ENCODE results near the gene CSTPP1.
"Not testable (repeated sequence)": the region's sequence is repeated elsewhere in the genome, so short reads cannot be mapped to it uniquely, and the experiment has no call there.

Gene CSTPP1

GRCh38 chr11:47105541-47105940 lies 169.0 kb downstream of the CSTPP1 start:
- DNase-seq: no peak

- no peak for DNase-seq
Measured at GRCh38 chr11:47105974-47106373, 169.4 kb downstream of the CSTPP1 start.

DNA sequence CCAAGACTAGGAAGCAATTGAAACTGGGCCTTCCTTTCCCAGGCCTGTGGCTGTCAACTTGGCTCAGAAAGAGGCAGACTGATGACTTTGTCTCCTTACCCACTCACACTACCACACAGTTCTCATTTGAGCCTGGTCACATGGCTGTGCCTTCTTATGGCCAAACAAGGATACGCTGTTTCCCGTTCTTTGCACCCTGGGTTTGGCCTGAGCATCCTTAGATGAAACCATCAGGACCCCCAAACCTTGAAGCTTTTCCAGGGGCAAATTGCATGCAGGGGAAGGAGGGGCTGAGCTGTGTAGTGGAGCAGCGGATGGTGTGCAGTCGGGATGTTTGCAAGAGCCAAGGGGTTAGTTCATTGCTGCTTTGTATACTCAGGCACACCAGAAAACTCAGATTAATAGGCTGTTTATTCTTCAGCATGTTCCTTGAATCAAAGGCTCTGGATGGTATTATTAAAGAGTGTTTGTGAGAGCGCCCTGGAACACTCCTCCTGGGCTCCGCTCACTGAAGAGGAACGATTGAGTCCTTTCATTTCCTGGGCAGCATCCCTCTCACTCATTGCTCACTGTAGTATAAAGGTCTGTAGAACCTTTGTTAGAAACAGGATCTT lies 170.3 kb downstream of the CSTPP1 start:
- DNase-seq: no peak

GRCh38 chr11:47107744-47108143 lies 171.2 kb downstream of the CSTPP1 start:
- DNase-seq: no peak

- DNase-seq: no peak
Measured at GRCh38 chr11:47108214-47108613, 171.7 kb downstream of the CSTPP1 start.

DNA sequence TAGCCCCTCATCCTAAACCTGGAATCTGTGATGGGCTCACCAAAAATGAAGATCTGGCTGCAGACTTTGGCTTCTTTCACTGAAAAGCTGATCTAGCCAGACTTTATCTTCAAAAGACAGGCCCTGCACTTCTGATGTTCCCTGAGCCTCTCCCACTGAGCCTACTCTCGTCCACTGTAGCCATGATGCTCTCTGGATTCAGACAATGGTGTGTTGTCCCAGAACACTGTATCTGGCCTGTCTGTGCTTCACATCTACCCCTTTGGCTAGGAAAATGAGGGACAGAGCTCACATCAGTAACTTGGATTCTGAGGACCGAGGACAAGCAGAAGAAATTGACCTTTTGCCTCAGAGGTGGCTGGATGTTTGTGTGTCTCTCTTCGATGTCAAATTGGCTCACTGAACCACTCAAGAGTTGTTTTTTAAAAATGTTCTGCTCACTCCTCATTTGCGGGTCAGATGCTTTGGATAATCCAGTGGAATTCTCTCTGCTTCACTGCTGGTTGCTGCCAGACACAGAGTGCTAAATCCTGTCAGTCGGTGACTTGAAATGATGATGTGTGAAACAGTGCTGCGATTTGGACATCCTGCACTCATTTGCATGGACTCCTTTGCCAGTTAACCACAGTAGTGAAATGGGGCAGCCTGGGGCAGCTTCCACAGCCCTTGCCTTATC lies 172.6 kb downstream of the CSTPP1 start:
- DNase-seq: no peak

GRCh38 chr11:47109727-47110246 lies 173.2 kb downstream of the CSTPP1 start:
- no peak for DNase-seq

DNA sequence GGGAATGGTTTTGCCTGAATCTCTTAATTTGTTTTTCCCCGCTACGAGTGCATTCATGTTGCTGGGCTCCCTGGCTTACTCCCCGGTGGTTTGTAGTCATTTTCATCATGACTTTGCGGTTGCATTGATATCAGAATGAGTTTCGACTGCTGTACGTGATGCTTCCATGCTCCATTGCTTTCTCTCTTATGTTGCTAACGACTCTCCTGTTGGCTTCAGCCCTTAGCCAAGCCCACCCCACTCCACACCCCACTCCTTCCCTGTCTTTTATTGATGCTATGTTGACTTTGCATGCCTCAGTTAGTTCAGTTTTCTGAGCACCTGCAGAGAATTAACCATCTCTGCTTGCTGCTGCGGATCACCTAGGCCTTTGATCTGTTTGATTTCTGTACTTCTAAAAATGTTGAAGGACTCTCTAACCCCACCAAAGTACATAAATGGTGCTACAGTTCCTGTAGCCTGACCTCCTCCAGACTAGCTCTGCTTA lies 174.8 kb downstream of the CSTPP1 start:
- no peak for DNase-seq

DNA sequence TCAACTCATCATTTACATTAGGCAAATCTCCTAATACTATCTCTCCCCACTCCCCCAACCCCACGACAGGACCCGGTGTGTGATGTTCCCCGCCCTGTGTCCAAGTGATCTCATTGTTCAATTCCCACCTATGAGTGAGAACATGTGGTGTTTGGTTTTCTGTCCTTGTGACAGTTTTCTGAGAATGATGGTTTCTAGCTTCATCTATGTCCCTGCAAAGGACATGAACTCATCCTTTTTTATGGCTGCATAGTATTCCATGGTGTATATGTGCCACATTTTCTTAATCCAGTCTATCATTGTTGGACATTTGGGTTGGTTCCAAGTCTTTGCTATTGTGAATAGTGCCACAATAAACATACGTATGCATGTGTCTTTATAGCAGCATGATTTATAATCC lies 176.4 kb downstream of the CSTPP1 start:
- DNase-seq: not testable (repeated sequence)

GRCh38 chr11:47118958-47119688 lies 182.6 kb downstream of the CSTPP1 start:
- DNase-seq: not testable (repeated sequence)

DNA sequence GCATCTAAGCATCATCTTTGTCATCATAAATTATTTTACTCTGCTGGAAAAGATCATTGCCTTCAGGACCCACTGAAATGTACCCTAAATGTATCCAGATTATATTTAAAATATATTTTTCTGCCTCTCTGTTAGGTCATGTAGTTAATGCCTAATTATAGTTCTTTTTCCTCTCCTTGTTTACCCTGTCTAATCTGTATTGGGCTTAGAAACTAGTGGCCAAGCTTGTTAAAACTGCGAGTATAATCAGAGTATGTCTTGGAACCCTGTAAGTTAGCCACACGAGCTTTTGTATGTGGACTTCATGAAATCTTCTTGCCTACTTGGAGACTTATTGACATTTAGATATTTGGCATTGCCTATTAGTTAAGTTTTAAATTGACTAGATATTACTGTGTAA lies 184.5 kb downstream of the CSTPP1 start:
- DNase-seq: no peak

- DNase-seq: no peak
Measured at GRCh38 chr11:47121731-47122130, 185.2 kb downstream of the CSTPP1 start.

DNA sequence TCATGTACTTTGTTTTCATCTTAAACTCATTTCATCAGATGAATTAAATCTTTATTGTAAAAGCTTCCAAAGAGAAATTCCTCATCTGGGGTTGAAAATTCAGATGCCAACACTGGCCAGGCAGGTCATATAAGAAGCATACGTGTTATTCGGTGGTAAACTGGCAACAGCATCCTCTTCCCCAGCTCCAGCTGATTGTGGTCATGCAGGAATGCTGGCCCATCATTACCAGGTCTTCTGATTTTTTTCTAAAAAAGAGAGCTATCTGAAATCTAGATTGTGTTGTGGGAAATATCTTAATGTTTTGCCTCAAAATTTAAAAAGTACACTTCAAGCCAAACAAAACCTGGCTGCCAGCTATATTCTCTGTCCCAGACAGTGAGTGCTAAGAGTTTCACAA lies 186.5 kb downstream of the CSTPP1 start:
- DNase-seq: no peak

DNA sequence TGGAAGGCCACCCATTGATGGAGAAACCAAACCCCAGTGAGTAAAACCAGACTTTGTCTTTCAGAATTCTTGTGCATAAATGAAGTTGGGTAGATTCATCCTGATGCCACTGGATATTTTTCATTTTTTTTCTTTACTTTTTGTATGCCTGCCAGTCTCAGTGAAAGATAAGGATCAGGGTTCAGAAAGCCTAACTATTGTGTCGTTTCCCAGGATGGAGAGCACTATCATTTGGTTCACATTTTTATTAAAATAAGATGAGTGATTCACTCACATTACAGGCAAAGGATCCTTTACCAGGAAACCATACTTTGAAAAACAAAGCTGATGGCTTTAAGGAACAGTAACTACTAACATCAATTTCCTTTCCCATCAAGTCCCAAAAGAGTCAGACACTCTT lies 188.1 kb downstream of the CSTPP1 start:
- DNase-seq: no peak

DNA sequence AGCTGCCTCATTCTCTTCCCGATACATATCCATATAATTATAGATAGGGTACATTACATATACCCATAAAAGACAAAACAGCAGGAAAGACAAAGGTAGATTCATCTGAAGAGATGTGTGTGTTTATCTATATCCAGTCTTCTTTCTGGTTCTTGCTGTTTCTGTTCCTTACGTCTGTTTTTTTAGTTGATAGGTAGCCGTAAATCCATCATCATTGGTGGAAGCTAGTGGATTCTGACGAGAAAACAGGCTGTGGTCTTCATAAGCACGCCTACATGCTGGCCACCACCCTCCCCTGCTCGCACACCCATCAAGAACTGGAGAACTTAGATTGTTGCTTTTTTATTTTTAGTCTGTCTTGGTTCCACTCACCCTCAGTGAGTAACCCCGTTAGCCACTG lies 188.5 kb downstream of the CSTPP1 start:
- no peak for DNase-seq

- no peak for DNase-seq
Measured at GRCh38 chr11:47127213-47127612, 190.7 kb downstream of the CSTPP1 start.

GRCh38 chr11:47130543-47130942 lies 194.0 kb downstream of the CSTPP1 start:
- DNase-seq: no peak

DNA sequence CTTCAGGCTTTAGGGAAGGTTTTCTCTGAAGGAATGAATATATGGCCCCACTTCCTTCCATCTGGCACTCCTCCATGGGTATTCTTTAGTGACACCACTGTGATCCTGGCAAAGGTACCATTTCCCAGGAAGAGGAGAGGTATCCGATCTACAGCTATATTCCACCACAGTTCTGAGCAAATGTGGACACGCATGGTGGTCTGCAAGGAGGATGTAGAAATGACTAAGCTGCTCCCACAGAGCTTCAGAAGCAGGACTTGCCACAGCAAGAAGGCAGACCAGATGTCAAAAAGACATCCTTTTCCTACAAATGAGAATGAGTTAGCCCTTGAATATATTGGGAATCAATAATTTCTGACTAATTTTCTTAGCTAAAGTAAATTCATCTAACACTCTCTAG lies 194.6 kb downstream of the CSTPP1 start:
- no peak for DNase-seq

- DNase-seq: no peak
Measured at GRCh38 chr11:47132490-47132889, 195.9 kb downstream of the CSTPP1 start.

- no peak for DNase-seq
Measured at GRCh38 chr11:47132981-47133380, 196.4 kb downstream of the CSTPP1 start.

GRCh38 chr11:47136327-47136726 lies 199.8 kb downstream of the CSTPP1 start:
- DNase-seq: no peak

DNA sequence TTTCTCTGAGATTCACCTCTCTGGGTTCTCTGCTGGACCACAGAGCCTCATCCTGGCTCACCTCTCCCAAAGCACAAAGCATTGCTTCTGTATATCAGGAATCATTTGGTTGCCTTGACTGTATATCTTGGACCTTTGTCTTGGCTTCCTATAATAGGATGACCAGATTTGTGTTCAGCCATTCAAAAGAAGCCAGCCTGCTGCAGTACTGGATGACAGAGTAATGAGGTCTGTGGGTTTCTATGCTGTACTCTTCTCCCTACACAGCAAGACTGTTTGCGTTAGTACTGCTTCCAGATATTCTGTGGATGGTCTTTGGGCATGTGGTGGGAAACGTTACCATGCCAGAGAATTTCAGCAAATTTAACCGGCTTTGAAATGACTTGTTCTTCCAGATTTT lies 200.4 kb downstream of the CSTPP1 start:
- no peak for DNase-seq

DNA sequence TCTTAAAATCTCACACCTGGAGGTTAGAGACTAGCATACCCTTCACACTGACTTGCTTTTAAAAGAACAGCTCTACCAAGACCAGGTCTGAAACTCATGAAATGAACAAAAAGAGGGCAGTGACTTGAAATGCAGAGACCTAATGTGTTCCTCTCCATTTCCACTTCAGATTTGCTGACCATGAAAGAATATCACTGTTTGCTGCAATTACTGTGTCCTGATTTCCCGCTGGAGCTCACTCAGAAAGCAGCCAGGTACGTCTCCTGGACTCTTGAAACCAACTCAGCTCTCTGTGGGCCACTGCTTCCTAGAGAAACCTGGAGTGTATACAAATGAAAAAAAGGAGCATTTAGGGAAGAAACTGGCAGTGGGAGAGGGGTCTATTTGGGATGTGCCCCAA lies 200.9 kb downstream of the CSTPP1 start:
- no peak for DNase-seq

GRCh38 chr11:47139878-47140277 lies 203.3 kb downstream of the CSTPP1 start:
- no peak for DNase-seq
